ENCODE results near the gene CHRDL2.
"Not testable (repeated sequence)": the region's sequence is repeated elsewhere in the genome, so short reads cannot be mapped to it uniquely, and the experiment has no call there.

The CHRDL2 gene, protein sequence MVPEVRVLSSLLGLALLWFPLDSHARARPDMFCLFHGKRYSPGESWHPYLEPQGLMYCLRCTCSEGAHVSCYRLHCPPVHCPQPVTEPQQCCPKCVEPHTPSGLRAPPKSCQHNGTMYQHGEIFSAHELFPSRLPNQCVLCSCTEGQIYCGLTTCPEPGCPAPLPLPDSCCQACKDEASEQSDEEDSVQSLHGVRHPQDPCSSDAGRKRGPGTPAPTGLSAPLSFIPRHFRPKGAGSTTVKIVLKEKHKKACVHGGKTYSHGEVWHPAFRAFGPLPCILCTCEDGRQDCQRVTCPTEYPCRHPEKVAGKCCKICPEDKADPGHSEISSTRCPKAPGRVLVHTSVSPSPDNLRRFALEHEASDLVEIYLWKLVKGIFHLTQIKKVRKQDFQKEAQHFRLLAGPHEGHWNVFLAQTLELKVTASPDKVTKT

DNA sequence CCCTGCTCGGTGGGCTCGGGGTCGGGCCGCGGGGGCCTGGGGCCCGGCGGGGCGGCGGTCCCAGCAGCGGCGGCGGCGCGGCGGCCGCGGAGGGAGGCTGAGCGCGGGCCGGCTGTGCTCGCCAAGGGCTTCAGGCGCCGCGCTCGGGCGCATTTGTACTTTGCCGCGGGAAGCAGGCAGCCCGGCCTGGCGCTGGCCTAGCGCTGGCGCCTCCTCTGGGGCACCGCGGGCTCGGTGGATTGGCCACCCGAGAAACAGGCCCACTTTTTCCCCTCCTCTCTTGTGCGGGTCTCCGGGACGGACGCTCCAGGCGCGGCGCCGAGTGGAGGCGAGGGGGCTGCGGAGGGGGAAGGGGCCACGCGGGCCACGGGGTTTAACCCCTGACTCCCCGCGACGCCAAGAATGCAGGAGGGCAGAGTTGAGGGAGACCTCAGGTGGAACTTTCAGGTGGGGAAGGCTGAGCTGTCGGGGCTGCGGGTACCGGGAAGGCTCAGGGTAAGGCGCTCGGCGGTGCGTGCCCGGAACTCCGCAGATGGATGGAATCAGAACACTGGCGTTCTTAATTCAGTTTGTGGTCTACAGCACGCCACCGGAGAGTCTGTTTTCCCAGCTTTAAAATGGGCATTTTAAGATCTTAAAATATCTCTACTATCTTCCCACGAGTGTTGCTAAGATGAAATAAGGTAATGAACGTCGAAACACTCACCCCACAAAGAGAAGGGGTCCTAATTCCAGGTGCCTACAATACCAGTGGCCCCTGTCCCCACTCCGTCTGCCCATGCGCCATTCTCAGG is at the start of gene CHRDL2:
CHRDL2 (minus strand) TSS at position 126 of the 794 bp plus-strand sequence. CDS start 538 bp downstream, outside the sequence.
- peak in 1 of 2 donors; percentile 16 for DNase-seq

DNA sequence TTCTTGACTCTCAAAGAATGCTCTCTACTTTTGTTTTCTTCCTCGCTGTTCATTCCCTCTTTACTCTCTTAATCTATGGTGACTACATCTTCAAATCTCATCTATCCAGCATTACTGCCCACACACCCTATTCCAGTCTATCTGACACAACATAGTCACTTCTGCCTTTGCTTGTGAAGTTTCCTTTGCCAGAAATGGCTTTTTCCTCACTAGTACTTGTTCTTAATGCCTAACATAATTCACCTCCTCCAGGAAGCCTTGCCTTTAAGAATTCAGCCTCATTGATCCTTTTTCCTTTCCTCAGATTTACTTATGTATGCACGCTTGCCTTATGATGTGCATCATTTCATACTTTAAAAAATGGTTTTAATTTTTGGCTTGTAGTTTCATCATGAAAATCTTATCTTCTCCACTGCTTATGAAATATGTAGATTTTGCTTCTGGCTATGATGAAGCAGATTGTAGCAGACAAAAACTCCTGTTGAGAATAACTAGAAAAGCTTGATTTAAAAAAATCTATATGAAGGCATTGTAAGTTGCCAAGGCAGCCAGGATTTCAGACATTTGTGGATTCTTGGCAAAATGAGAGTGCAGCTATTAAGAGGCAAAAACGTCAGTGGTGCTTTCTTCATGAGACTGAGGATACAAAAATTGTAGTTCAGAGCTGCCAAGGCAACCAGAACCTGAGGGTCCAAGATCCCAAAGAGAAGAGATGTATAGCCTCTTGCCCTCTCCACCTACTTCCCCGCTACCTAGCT is 49.2 kb upstream of the CHRDL2 start:
- no peak for DNase-seq

DNA sequence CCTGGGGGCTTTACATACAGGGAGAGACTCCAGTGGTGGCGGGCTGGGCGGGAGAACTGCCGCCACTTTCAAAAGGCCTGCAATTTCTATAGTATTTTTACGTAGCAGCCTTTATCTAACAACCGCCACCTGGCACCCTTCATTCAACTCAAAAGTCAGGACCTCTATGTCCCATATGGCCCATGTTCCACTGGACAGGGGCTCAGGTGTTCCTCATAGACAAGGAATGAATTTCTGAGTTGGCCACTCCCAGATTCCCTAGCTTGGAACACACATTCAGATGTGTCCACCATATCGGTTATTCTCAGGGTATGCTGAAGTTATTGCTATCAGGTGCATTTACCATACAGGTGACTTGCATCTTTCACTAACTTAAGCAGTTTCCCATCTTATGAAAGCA is 47.4 kb upstream of the CHRDL2 start:
- no peak for DNase-seq

DNA sequence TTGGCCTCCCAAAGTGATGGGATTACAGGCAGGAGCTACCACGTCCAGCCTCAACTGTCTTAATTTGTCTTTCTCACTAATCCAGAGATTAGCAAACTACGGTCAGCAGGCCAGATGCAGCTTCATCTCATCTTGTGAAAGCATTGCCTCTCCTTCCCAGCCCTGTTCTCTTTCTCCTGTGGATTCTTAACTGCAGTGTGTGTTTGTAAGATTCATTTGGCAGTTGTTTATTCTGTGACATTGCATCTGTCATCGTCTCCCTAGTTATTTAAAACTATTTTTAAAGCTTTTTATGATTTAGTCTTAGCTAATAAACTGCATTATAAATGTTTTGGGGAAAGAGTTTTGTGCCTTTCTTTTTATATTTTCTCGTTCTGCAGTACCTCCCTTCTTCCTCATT is 46.7 kb upstream of the CHRDL2 start:
- no peak for DNase-seq

GRCh38 chr11:74777038-74777437 is 45.8 kb upstream of the CHRDL2 start:
- DNase-seq: no peak

DNA sequence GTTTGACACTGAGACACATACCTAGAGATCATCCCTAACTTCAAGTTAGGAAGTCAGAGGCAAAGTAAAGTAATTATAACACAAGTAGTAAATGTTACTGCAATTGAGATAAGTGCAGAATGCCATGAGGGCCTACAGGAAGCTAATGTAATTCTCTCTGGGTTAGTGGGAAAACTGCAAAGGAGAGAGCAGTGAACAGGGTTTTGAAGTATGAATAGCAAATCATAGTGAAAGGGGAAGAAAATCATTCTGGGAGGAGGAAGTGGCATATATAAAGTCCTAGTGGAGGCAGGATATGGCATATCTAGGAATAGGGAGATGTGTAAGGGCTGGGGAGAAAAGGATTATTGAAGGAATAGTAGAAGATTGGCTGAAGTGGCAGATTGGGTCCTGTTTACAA is 45.3 kb upstream of the CHRDL2 start:
- no peak for DNase-seq

GRCh38 chr11:74775762-74776161 is 44.5 kb upstream of the CHRDL2 start:
- DNase-seq: no peak

- DNase-seq: no peak
Measured at GRCh38 chr11:74773476-74773875, 42.2 kb upstream of the CHRDL2 start.

DNA sequence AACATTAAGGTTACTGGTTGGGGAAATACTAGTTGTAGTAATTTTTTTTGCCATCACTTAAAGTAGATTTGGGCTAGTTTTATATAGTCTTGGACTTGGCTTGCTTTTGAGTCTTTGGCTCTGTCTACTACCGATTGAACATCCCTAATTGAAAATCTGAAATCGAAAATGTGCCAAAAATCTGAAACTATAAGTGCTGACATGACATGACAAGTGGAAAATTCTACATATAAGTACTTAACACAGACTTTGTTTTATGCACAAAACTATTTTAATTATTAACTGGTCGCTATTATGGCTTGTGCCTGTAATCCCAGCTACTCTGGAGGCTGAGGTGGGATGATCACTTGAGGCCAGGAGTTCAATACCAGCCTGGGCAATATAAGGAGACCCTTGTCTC is 39.9 kb upstream of the CHRDL2 start:
- DNase-seq: no peak

DNA sequence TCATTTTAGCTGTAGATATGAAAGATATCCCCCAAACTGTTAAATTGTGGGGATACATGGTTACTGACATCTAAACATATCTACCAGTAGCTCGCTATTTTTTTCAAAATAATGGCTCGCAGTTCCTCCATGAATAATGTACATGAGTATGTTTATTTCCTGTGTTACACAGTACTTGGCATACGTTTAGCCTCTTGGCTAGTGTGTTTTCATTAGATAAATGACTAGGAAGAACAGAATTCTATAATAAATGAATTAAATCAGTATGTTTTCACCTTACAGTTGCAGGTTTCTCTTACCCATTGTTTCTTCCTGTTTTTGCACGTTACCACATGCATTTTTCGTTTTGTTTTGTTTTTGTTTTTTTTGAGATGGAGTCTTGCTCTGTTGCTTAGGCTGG is 39.2 kb upstream of the CHRDL2 start:
- no peak for DNase-seq

DNA sequence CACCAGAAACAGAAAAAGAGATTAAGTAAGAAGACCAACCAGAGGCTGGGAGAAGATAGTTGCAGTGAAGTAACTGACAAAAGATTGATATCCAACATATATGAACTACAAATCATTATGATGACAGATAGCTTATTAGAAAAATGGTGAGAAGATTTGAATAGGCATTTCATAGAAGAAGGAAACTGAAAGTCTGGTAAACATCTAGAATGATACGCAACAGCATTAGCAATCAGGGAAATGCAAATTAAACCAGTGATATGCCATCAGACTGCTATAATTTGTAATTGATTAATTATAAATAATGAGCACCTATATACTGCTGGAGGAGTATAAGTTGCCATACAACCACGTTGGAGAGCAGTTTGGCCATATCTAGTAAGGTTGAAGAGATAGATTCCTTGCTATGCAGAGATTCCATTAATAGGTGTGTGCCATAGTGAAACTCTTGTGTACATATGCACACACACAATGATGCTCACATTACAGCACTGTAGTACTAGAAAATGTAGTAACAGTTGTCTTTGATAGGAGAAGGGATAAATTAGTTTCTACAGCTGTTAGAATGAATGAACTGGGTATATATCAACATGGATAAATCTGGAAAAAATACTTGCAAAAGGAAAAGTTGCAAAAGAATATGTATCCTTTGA is 38.0 kb upstream of the CHRDL2 start:
- no peak for DNase-seq

- DNase-seq: peak; percentile 23 to 44
Measured at GRCh38 chr11:74768172-74768651, 37.0 kb upstream of the CHRDL2 start.

DNA sequence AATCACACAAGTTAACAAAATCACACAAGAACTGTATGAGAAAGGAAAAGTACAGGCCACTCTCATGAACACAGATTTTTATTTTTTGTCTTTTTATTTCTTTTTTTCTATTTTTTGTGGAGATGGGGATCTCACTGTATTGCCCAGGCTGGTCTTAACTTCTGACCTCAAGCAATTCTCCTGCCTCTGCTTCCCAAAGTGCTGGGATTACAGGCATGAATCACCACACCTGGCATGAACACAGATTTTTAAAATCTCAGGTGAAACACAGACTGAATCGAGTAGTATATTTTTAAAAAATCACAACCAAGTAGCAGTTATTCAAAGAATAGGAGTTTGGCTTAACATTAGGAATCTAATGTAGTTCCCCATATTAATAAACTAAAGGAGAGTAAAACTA is 35.7 kb upstream of the CHRDL2 start:
- DNase-seq: no peak

DNA sequence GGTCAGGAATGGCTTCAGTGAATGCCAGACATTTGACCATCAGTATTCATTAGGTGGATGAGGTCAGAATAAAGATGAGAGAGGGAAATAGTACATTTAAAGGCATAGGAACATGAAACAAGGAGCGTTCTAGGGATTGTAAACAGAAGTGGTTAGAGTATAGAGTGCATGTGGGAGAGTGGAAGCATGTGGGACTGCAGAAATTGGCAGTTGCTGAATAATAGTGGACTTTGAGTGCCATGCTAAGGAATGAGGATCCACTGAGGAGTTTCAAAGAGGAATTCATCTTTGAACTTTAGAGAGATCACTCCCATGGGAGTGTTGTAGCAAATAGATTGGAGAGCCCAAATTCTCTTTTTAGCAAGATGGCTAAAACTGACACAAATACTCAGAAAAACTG is 25.3 kb upstream of the CHRDL2 start:
- DNase-seq: no peak

GRCh38 chr11:74755395-74755995 is 24.3 kb upstream of the CHRDL2 start:
- no peak for DNase-seq

DNA sequence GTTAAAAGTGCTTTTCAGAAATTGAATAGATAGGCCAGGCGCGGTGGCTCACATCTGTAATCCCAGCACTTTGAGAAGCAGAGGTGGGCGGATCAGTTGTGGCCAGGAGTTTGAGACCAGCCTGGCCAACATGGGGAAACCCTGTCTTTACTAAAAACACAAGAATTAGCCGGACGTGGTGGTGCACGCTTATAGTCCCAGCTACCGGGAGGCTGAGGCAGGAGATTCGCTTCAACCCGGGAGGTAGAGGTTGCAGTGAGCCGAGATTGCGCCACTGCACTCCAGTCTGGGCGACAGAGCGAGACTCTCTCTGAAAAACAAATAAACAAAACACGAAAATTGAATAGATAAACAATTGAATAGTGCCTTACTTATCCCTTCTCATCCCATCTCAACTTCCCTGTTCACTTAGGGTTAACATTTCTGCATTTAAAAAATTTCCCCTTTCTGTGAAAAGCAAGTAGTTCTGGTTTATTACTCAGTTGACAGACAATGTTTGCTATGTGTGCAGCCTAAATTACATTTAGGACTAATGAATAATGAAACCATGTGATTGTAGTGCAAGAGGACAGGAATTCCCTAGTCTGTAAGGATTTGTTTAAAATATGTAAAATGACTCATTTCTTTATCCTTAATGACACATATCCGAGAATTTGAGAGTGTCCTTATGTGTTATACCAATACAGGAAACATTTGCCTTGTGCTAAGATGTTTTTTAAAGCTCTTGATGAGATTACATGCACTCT is 23.5 kb upstream of the CHRDL2 start:
- no peak for DNase-seq

DNA sequence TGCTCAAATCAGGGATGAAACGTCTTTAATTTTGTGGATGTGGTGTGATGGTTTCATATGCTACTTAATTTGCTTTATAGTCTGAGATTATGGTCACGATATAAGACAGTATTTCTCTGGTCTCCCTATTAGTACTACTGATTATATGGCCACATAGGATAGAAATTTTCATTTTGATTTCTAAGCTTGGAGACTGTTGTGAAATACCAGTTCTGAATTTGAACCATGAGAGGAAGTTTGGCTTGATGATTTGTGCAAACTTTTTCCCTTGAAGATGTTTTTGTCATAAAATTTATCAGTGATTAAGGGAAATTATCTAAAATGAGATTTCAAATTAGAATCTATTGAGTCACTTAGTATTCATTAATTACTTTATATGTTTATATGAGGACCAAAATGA is 20.1 kb upstream of the CHRDL2 start:
- no peak for DNase-seq

DNA sequence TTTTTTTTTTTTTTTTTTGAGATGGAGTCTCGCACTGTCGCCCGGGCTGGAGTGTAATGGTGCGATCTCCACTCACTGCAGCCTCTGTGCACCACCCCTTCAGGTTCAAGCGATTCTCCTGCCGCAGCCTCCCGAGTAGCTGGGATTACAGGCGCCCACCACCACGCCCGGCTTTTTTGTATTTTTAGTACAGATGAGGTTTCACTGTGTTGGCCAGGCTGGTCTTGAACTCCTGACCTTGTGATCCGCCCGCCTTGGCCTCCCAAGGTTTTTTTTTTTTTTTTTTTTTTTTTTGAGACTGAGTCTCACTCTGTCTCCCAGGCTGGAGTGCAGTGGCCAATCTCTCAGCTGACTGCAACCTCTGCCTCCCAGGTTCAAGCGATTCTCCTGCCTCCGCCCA is 19.4 kb upstream of the CHRDL2 start:
- not testable (repeated sequence) for DNase-seq

DNA sequence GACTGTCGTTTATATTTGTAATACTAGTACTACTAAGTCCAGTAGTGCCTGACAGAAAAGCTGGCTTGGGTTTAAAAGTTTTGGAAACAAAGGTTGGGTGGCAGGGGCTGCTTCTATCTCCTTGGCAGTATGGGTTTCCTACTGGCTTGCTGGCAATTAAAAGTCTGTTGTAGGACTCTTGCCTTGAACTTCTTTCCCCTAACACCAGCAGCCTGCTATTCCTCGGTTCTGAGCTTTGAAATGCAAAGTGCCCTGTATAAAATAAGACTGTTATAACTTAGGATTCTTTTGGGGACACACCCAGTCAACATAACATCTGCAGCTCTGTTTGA is 18.7 kb upstream of the CHRDL2 start:
- no peak for DNase-seq

- DNase-seq: peak; percentile 50 to 58
Measured at GRCh38 chr11:74749127-74749964, 18.1 kb upstream of the CHRDL2 start.

All from stimulated activated CD4-positive, alpha-beta T cell treated with anti-CD3 and anti-CD28 coated beads, Interleukin-2, amount 100 ng/mL, for 24 hours (primary cell).